Suppressor macrophage treated with lipopolysaccharide for 1 hour (primary cell): ENCODE data around the gene CISD1.

Experiments
- DNase-seq, 3 donors: peaks; one replicate each; pipeline ENCODE4 v3.0.0-alpha.2; 2020 to 2022

Gene CISD1

DNA sequence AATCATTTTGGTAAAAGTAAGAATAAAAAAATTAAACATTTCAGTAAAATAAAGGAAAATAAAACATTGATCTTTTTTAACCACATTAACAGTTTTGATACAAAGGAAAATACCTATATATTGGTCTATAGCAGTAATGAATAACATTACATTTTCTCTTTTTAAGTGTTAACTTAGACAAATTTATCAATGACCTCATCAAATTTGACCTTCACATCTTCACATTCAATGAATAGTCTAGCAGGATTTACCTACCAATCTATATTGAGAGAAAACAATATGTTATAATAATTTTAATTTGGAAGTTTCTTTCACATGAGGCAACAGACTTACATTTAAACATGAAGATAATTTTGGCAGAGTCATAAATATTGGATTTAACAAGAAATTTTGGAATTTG, 47.9 kb downstream of the CISD1 start:
- no peak for DNase-seq

DNA sequence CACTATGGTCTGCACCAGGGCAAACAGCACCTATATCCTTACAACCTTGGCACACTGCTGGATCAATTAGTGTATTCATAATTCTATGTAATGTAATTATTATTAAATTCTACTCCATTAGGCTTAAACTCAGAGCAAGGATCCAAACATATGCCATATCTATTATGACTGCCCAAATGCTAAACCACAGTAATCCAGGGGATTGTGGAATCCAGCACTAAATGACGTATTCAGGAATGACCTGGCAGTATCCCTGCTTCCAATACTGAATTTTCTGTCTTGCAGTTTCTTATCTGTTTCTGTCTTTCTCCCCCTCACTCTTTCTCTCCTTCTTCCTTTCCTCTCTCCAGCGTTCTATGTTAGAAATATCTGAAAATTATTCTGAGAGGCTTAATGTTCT, 49.4 kb downstream of the CISD1 start:
- DNase-seq: no peak

DNA sequence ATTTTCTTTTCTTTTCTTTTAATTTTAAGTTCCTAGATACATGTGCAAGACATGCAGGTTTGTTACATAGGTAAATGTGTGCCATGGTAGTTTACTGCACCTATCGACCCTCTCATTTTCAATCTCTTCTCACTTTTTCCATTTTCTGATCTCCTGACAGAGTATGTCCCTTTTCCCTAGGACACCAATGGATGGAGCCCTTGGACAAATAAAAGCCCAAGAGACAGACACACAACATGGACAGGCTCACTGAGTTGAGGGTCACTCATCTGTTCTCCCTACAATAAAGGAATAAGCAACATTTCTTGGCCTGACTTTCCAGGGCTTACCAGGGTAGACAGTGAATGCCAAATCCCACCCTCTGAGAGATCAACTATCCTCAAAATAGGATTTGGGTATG, 50.6 kb downstream of the CISD1 start:
- peak in 2 of 3 donors; percentile 26 to 39 for DNase-seq

DNA sequence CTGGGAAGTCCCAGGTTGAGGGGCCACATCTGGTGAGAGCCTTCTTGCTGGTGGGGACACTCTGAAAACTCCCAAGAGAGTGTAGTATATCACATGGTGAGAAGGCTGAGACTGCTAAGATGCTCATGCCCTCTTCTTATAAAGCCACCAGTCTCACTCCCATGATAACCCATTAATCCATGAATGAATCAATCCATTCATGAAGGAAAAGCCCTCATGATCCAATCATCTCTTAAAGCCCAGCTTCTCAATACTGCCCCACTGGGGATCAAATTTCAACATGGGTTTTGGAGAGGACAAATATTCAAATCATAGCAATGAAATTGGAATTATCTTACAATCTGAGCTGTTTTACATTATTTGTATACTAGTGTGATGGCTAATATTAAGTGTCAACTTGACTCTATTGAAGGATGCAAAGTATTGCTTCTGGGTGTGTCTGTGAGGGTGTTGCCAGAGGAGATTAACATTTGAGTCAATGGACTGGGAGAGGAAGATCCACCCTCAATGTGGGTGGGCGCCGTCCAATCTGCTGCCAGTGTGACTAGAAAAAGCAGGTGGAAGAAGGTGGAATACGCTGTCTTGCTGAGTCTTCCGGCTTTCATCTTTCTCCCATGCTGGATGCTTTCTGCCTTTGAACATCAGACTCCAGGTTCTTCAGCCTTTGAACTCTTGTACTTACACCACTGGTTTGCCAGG, 51.5 kb downstream of the CISD1 start:
- DNase-seq: peak in 2 of 3 donors; percentile 38 to 46

DNA sequence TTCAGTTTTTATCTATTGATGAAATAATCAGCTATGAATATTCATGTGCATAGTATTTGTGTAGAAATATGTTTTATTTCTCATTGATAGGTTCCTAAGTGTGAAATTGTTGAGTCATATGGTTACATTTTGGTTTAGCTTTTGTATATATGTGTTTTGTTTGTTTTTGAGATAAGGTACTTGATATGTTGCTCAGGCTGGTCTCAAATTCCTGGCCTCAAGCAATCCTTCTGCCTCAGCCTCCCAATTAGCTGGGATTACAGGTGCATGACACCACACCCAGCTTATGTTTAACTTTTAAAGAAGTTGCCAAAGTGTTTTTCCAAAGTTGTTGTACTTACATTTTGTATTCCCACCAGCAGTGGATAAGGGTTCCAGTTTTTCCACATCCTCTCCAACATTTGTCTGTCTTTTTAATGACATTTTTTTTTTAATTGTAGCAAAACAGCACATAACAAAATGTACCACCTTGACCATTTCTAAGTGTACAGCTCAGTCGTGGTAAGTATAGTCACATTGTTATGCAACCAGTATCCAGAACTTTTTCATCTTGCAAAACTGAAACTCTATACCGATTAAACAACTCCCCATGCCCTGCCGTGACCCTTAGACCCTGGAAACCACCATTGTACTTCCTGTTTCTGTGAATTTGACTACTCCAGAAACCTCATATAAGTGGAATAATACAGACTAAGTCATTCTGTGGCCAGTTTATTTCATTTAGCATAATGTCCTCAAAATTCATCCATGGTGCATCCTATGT, 53.3 kb downstream of the CISD1 start:
- peak; percentile 87 to 97 (median 95) for DNase-seq

DNA sequence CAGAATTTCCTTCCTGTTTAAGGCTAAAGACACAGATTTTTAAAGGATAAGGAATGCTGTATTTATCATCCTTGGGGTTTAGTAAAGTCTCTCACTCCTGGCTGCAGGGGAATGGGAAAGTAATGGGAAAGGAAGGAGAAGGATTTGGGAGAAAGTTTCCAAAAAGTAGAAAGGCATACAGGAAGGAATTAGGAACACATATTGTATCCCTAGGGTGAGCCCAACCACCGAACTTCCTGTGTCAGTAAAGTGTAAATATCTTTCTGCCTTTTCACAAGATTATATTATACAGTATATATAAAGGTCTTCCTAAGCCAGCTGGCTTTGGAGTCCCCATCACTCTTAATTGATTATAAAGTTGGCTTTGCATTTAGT, 53.9 kb downstream of the CISD1 start:
- peak in 1 of 3 donors; percentile 10 for DNase-seq

DNA sequence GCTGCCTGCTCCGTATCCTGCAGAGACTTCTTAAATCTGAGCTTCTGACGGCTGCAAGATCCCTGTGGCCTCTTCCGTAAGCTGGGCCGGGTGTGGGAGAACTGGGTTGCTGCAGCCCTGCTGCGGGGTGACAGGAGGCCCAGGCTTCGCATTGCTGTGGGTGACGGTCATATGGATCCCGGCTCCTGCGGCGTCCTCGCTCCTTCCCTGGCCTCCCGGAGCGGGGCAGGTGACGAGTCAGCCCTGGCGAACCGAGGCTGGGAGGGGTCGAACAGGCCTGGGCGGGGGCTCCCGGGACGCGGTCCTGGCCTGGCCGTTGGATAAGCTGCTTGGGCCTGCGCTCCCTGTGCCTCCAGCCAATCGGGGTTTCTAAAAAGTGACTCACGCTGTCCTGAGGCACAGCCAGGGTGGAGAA, 58.0 kb downstream of the CISD1 start:
- DNase-seq: no peak

DNA sequence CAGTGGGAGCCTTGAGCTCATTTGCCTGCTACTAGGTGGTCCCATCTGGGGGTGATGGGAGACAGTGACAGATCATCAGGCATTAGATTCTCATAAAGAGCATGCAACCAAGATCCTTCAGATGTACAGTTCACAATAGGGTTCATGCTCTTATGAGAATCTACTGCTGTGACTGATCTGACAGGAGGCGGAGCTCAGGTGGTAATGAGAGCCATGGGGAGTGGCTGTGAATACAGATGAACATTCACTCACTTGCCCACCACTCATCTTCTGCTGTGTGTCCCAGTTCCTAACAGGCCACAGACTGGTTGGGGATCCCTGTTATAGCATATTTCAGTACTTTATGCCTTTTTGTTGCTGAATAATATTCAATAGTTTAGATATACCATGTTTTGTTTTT, 59.3 kb downstream of the CISD1 start:
- DNase-seq: no peak

DNA sequence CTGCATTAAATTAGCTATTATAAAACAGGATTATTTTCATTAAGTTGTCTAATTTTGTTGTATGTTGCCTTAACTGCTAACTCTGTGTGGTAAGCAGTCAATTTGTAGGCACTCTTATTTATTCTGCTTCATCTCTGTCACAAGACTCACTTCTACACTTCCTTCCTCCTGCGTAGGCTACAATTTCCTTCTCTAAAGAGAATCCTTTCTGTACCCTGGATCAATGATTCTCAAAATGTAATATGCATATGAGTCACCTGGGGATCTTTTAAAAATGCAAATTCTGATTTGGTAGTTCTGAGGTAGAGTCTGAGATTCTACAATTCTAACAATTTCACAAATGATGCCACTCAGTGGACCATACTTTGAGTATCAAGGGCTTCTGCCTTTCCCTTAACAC, 61.5 kb downstream of the CISD1 start:
- DNase-seq: peak; percentile 67 to 89 (median 84)

DNA sequence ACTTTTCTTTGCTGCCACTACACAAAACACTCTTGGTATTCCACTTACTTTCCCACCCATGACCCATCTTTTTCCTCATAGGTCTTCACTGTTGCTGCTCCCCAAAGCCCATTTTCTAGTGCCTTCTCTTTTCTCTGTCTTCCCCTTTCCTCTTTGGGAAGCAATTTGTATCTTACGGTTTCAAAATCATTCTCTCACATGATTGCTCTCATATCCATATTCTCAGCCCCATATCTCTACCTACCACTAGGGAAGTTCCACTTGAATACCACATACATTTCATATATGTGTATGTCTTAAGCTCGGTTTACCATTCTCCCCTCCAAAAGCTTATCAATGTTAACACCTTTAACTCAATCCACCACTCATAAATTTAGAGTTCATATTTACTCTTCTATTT, 62.7 kb downstream of the CISD1 start:
- DNase-seq: peak; percentile 40 to 62 (median 62)

DNA sequence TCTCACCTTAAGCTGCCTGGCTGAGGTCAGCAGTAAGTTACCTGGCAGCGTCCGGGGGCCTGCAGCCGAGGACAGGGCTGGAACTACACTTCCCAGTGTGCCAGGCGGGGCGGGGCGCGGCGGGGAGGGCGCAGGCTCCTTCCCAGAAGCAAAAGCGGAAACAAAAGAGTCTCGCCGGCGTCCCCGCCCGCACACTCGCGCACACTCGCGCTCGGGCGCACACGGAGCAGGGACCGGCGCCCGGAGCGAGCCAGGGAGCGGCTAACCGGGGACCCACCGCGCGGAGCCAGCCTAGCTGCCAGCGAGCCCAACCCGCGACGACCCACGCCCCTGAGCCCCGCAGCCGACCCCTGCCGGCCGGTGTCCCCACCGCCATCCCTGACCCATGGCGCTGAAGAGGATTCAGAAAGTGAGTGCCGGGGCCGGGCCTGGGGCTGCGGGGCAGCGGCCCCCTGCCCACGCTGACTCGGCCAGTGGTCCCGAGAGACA, 65.9 kb downstream of the CISD1 start, which contains the start of gene UBE2D1:
Gene UBE2D1, plus strand, starts transcription at position 190 of the 489 bp plus-strand sequence. Its CDS starts 196 bp downstream, at position 386.
- DNase-seq: peak; percentile 90 to 97 (median 96)

DNA sequence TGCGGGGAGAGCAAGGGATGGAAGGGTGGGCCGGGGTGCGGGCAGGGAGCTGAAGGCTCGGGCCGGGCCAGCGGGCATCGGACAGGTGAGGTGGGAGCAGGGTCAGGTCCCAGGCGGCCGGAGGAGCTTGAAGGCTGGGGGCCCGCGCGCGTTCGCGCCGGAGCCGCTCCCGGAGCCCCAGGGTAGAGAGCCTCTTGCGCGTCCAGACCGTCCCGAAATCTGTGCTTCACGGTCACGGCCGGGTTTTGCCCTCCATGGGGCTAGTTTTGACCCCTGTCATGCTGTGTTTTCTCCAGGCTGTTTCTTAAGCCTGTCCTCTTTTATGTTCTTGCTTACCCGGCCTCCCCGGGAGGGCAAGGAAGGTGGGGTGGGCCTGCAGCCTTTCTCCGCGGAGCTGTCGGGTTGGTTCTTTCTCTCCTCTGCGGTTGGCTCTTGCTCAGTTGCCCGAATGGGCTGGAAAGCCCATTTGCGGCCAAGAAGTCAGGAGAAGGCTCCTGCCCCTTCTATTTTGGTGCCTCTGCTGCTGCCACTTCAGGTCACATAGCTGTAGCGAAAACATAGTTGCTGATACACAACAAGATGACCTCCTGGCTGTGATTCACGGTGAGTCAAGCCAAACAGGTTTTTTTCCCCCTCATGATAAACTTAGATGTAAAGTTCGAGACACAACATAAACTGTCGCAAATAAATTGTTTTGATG, 66.5 kb downstream of the CISD1 start:
- peak; percentile 57 to 77 (median 68) for DNase-seq

DNA sequence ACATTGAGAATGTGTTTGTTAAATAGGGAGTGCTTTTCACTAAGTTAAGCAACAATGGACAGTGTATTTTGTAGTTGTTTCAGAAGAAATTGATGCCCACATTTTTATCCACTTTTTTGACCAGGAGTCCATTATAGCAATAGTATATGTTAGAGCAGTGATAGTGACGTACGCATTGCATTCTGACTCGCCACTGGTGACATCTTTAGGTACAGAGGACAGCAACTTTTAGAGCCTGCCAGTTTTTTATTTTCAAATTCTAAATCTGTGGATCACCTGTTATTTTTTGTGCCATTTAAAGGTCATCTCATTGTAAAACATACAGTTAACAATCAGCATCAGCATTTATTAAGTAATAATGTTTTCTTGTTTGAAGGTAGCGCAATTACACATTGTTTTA, 67.3 kb downstream of the CISD1 start:
- no peak for DNase-seq
